GM21528 (cell line): ENCODE results near the gene ERBB3.
"Not testable (repeated sequence)": the region's sequence is repeated elsewhere in the genome, so short reads cannot be mapped to it uniquely, and the experiment has no call there.

Experiments
- ATAC-seq: cut with Tn5 transposase; IDR thresholded peaks from one replicate; pipeline ENCODE4 v1.9.1; 2021; ENCODE audit warnings: mild to moderate bottlenecking, moderate library complexity; ENCODE audit not compliant: unreplicated experiment, low FRiP score

Gene ERBB3

DNA sequence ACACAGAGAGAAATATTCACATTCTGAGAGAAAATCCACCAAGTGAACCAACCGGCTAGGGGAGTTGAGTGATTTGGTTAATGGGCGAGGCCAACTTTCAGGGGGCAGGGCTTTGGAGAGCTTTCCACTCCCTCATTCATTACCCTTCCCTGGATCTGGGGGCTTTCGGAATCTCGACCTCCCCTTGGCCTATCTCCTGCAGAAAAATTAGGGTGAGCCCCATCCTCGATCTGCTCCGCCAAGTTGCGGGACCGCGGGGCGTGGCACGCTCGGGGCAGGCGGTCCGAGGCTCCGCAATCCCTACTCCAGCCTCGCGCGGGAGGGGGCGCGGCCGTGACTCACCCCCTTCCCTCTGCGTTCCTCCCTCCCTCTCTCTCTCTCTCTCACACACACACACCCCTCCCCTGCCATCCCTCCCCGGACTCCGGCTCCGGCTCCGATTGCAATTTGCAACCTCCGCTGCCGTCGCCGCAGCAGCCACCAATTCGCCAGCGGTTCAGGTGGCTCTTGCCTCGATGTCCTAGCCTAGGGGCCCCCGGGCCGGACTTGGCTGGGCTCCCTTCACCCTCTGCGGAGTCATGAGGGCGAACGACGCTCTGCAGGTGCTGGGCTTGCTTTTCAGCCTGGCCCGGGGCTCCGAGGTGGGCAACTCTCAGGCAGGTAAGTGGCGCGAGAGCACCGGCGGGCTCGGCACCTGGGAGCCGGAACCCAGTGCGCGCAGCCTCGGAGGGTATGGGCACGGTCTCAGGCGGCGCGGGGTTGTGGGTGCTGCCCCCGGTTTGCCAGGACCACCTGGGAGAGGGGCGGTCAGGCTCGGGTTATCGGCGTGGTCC lies at the start of gene ERBB3:
Gene ERBB3 (plus strand): TSS at position 443 of the 833 bp plus-strand sequence. CDS start 136 bp downstream, at position 579.
- no peak for ATAC-seq

DNA sequence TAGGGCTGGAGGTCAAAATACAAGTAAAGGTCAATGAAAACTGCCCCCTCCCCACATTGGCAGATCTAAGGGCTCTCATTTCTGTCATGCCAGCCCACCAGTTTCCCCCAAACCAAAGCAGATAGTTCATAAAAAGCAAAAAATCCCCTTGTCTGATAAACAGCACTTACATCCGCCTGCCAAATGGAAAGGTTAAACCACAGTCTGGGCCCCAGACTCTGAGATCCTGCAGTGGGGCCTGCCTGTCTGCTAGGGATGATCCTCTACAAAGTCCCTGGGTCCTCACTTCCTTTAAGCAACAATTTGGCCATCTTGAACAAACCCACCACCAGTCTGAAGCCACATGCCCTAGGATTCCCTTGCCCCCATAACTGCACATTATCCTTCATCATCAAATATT lies 48.0 kb upstream of the ERBB3 start:
- ATAC-seq, result no peak

DNA sequence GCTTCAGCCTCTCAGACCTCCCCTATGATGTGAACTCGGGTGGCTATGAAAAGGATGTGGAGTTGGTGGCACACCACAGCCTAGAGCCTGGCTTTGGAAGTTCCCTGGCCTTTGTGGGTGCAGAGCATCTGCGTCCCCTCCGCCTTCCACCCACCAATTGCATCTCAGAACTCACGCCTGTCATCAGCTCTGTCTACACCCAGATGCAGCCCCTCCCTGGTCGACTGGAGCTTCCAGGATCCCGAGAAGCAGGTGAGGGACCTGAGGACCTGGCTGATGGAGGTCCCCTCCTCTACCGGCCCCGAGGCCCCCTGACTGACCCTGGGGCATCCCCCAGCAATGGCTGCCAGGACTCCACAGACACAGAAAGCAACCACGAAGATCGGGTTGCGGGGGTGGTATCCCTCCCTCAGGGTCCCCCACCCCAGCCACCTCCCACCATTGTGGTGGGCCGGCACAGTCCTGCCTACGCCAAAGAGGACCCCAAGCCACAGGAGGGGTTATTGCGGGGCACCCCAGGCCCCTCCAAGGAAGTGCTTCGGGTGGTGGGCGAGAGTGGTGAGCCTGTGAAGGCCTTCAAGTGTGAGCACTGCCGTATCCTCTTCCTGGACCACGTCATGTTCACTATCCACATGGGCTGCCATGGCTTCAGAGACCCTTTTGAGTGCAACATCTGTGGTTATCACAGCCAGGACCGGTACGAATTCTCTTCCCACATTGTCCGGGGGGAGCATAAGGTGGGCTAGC lies 45.2 kb upstream of the ERBB3 start:
- ATAC-seq, result no peak

DNA sequence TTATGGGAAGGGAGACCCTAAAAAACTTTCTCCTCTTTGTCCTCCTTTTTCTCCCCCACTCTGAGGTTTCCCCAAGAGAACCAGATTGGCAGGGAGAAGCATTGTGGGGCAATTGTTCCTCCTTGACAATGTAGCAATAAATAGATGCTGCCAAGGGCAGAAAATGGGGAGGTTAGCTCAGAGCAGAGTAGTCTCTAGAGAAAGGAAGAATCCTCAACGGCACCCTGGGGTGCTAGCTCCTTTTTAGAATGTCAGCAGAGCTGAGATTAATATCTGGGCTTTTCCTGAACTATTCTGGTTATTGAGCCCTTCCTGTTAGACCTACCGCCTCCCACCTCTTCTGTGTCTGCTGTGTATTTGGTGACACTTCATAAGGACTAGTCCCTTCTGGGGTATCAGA lies 42.8 kb upstream of the ERBB3 start:
- no peak for ATAC-seq

DNA sequence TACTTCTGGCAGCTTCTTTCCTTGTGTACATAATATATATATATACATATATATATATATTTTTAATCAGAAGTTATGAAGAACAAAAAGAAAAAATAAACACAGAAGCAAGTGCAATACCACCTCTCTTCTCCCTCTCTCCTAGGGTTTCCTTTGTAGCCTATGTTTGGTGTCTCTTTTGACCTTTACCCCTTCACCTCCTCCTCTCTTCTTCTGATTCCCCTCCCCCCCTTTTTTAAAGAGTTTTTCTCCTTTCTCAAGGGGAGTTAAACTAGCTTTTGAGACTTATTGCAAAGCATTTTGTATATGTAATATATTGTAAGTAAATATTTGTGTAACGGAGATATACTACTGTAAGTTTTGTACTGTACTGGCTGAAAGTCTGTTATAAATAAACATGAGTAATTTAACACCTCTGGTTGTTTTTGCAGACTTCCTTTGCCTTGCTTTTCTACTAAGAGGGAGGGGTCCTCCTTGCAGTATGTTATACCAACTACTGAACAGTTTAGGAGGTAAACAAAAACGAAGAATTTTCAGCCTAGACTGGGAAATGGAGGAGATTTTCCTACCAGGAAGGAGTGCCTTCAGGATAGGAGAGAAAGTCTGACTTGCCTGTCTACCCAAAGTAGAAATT lies 41.8 kb upstream of the ERBB3 start:
- no peak for ATAC-seq

DNA sequence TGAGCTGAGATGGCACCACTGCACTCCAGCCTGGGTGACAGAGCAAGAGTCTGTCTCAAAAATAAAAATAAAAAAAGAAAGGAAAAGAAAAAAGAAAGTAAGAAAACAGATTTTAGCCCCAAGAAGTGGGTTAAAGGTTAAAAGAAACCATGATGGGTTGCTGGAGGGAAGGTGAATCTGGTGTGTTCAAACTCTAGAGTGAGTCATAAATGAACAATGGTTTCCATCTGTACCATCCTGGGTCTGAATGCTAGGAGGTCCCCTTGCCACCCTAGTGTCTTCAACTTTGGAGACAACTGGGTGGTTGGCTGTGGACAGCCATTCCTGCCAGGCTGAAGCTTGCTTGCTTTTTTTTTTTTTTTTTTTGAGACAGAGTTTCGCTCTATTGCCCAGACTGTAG lies 39.8 kb upstream of the ERBB3 start:
- no peak for ATAC-seq

DNA sequence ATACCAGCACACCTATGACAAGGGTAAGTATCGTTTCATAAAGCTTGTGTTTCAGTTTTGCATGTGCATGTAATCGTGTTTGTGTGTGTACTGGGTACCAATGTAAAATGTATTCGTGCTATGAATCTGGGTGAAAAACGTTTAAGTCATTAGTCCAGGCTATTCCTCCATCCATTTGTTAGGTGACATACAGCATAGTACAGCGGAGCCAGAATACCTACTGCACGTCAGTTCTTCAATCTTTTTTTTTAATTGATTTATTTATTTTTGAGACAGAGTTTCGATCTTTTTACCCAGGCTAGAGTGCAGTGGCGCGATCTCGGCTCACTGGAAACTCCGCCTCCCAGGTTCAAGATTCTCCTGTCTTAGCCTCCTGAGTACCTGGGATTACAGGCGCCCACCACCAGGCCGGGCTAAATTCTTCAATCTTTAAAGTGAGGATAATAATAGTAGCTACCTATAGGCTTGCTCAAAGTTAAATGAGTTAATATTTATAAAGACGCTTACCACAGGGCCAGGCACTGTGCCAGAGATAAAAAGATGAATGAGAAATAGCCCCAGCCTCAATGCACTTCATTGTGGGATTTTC lies 38.9 kb upstream of the ERBB3 start:
- peak; percentile 7 for ATAC-seq

DNA sequence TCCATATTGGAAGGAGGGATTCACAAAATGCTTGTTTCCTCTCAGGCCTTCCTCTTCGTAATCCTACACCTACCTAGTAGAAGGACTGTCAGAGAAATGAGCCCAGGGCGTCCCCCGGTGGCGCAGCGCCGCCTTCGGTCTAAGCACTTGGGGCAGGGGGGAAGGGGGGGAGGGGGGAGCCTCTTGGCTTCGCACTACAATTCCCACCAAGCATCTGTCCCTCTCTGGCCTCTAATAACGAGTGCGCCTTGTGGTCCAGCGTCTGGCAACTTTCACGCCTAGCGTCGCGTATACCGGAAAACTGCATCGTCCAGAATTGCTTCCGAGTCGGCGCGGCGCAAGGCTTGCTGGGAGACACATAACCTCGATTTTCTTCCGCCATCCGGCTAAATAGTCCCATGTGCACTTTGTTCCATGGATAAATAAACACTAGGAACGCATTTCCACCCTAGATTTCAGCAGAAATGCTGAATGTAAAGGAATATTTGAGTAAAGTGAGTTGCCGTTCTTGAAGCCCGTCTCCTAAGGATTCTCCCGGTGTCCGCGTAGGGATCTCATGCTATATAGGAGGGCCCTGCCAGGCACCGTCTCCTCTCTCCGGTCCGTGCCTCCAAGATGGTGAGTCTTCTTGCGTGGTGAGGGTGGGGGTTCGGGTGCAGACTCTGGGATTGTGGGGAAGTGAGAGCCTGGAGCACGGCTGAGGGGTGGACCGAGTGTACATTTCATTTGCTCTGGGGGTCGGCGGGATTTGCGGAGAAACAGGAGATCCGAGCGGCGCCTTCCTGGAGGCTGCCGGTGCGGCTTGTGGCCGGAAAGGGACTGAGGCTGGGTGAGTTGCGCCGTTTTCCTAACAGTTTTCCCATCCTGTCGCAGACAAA lies 38.2 kb upstream of the ERBB3 start, which contains the start of gene RPS26:
Gene RPS26 (plus strand): TSS at position 367 of the 878 bp plus-strand sequence. CDS start 249 bp downstream, at position 616.
- peak; percentile 93 for ATAC-seq

DNA sequence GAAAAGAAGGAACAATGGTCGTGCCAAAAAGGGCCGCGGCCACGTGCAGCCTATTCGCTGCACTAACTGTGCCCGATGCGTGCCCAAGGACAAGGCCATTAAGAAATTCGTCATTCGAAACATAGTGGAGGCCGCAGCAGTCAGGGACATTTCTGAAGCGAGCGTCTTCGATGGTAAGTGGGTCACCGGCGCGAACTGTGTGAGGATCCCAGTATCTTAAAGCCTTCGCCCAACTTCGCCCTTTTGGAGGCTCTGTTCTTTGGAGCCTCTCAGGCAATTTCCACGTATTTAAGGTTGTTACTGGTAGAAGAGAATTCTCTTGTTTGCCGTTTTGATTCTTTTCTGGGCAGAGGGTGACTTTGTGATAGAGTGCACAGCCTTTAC lies 37.5 kb upstream of the ERBB3 start:
- ATAC-seq, result not testable (repeated sequence)

DNA sequence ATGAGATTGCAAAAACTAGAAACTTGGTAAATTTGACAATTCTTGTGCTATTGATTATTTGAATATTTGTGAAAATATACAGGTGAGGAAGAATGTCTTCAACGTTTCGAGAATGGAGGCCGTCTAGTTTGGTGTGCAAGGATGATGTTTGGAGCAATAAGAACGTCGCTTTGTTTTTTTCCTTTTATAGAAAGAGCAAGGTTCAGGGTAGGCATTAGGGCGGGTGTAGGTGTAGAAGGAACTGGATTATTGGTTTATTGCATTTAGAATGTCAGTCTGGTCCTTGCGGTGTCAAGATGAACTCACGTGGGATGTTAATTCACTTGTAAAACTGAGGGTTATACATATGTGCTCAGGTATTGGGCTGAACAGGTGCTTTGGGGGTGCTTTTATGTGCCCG lies 37.1 kb upstream of the ERBB3 start:
- no peak for ATAC-seq

DNA sequence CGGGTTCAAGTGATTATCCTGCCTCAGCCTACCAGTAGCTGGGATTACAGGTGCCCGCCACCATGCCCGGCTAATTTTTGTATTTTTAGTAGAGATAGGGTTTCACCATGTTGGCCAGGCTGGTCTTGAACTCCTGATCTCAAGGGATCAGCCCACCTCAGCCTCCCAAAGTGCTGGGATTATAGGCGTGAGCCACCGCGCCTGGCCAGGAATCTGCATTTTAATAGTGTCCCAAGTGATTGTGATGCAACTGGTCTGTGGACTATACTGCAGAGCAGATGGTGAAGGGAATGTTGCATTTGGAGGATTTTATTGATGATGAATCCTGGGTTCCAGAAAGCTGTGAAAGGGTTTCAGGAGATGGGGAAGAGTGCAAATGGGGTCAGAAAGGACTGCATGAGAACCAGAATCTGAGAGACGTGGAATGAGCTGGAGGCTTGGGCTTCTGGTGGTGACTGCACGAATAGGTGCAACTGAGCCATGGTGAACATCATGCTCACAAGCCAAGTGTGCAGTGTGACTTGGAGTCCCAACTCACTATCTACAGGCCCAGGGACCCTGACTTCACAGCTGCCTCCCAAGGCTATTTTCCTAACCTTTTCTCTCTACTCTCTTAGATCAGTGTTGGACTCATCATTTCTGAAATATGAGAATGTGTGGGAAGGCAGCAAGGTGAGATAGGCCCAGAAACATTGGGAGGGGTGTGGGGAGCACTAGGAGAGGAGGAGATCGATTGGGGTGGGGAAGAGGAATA lies 33.8 kb upstream of the ERBB3 start:
- ATAC-seq, result no peak

DNA sequence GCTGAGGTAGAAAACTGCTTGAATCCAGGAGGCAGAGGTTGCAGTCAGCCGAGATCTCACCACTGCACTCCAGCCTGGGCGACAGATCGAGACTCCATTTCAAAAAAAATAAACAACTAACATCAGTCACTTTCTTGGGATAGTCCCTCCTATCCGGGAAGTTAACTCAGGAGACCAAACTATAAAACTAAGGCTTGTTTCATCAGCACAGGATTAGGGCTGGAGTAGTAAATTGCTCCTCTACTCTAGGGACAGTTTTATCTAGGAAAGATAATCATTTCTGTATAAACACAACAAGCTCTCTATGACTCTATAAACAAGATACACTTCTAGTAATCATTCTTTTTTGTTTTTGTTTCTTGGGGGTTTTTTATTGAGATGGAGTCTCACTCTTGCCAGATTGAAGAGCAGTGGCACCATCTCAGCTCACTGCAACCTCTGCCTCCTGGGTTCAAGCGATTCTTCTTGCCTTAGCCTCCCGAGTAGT lies 26.5 kb upstream of the ERBB3 start:
- ATAC-seq, result no peak

DNA sequence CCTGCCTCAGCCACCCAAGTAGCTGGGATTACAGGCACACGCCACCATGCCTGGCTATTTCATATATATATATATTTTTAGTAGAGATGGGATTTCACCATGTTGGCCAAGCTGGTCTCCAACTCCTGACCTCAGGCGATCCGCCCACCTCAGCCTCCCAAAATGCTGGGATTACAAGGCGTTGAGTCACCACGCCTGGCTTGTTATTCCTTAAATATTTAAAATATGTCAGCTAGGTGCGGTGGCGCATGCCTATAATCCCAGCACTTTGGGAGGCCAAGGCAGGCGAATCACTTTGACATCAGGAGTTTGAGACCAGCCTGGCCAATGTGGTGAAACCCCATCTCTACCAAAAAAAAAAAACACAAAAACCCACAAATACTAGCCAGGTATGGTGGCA lies 20.0 kb upstream of the ERBB3 start:
- not testable (repeated sequence) for ATAC-seq

DNA sequence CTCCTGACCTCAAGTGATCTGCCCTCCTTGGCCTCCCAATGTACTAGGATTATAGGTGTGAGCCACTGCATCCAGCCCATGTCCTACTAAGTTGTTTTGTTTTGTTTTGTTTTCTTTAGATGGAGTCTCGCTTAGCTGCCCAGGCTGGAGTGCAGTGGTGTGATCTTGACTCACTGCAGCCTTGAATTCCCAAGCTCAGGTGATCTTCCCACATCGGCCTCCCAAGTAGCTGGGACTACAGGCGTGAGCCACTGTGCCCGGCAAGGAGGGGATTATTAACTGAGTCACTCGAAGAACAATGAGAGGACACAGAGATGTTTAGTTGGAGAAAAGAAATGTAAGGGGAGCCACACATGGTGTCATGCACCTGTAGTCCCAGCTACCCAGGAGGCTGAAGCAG lies 18.0 kb upstream of the ERBB3 start:
- ATAC-seq, result no peak

DNA sequence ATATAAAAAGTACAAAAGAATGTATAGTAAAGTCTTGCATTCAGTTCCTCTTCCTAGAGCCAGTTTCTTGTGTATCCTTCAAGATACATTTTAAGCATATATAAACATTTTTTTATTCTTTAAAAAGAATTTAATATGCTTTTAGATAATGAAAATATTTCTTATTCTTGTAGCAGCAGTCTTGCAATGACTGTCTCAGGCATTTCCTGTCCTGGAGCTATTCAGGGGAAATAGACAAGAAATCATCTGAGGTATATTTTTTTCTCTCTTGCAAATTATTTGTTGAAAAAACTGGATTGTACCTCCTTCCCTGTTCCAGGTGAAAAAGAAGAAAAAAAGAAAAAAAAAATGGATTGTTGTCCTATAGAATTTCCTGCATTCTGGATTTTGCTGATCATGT lies 17.0 kb upstream of the ERBB3 start:
- ATAC-seq, result no peak

DNA sequence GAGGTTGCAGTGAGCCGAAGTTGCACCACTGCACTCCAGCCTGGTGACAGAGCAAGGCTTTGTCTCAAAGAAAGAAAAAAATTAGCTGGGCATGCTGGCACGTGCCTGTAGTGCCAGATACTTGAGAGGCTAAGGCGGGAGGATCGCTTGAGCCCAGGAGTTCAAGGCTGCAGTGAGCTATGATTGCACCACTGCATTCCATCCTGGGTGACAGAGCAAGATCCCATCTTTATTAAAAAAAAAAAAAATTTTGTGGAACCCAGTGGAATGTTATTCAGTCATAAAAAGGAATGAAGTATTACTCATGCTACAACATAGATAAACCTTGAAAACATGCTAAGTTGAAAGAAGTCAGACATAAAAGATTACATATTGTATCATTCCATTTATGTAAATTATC lies 8.3 kb upstream of the ERBB3 start:
- no peak for ATAC-seq

DNA sequence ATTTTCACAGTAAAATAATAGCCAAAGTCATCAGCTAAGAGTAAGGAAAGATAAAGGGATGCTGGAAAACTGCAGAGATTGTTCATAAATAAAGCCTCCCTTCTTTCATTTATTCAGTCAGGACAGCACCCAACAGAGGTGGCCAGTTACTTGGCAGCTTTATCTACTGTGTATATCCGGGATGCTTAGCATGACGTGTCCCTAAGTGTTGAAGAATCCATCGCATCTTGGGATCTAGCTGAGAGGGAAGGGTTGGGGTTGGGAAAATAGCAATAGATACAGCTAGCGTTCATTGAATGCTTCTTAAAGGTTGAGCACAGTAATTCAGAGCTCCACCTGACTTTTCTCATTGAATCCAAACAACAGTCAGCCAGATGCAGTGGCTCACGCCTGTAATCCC lies 5.6 kb upstream of the ERBB3 start:
- no peak for ATAC-seq

DNA sequence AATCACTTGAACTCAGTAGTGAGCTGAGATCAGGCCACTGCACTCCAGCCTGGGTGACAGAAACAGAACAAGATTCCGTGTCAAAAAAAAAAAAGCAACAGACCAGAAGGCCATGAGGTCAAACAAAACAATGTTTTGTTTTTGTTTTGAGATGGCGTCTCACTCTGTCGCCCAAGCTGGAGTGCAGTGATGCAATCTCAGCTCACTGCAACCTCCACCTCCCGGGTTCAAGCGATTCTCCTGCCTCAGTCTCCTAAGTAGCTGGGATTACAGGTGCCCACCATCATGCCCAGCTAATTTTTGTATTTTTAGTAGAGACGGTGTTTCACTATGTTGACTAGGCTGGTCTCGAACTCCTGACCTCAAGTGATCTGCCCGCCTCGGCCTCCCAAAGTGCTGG lies 2.0 kb upstream of the ERBB3 start:
- ATAC-seq, result not testable (repeated sequence)

DNA sequence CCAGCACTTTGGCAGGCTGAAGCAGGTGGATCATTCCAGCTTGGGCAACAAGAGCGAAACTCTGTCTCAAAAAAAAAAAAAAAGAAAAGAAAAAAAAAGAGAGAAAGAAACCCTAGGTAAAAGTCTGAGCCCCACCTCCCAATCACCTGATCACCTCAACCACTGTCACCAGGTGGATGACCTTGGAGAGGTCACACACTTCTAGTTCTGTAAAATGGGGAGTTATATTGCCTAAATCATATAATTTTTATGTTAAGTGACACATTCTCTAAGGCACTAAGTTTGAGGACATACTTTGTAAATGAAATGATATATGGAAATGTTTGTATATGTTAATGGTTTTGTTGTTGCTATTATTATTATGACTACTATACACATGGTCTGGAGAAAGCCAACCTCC lies 1.5 kb upstream of the ERBB3 start:
- ATAC-seq, result no peak
